Limb (tissue), 2 donors: ENCODE measurements around the gene F7.
"Not testable (repeated sequence)": the region's sequence is repeated elsewhere in the genome, so short reads cannot be mapped to it uniquely, and the experiment has no call there.

Experiments used
- DNase-seq, 2 donors: peaks; one replicate each; pipeline ENCODE4 v3.0.0-alpha.2; 2016; ENCODE audit errors: extremely low spot score in 2 of 2

Gene F7

DNA sequence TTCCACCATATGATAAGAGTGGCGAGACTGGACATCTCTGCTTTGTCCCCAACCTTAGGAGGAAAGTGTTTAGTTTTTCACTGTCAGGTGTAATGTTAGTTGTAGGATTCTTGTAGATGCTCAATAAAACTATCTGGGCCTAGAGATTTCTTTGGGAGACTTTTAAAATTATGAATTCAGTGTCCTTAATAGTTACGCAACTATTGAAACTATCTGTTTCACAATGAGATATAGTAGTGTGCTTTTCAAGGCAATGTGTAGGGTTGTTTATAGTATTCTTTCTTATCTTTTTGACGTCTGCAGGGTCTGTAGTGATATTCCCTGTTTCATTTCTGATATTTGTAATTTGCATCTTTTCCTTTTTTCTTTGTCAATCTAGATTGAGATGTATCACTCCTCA, 33.2 kb upstream of the F7 start:
- no peak for DNase-seq

- DNase-seq = no peak
These were observed 31.6 kb upstream of the F7 start for GRCh38 chr13:113073942-113074341.

- no peak for DNase-seq
These were observed 31.2 kb upstream of the F7 start for GRCh38 chr13:113074401-113074800.

DNA sequence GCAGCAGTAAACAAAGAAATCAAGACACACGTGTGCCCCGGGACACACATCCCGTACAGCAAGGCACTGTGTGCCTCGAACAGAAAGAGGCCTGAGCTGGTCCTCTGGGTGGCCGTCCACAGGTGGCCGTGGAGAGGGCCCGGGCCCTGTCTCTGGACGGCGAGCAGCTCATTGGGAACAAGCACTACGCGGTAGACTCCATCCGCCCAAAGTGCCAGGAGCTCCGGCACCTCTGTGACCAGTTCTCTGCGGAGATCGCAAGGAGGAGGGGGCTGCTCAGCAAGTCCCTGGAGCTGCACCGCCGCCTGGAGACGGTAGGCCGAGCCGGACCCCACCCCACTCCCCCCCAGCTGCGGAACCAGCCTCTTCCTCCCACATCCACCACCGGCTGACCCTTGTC, 30.7 kb upstream of the F7 start:
- no peak for DNase-seq

GRCh38 chr13:113075711-113076110, 29.9 kb upstream of the F7 start:
- DNase-seq = no peak

GRCh38 chr13:113076681-113077401, 28.8 kb upstream of the F7 start:
- no peak for DNase-seq

- no peak for DNase-seq
These were observed 28.0 kb upstream of the F7 start for GRCh38 chr13:113077566-113077952.

DNA sequence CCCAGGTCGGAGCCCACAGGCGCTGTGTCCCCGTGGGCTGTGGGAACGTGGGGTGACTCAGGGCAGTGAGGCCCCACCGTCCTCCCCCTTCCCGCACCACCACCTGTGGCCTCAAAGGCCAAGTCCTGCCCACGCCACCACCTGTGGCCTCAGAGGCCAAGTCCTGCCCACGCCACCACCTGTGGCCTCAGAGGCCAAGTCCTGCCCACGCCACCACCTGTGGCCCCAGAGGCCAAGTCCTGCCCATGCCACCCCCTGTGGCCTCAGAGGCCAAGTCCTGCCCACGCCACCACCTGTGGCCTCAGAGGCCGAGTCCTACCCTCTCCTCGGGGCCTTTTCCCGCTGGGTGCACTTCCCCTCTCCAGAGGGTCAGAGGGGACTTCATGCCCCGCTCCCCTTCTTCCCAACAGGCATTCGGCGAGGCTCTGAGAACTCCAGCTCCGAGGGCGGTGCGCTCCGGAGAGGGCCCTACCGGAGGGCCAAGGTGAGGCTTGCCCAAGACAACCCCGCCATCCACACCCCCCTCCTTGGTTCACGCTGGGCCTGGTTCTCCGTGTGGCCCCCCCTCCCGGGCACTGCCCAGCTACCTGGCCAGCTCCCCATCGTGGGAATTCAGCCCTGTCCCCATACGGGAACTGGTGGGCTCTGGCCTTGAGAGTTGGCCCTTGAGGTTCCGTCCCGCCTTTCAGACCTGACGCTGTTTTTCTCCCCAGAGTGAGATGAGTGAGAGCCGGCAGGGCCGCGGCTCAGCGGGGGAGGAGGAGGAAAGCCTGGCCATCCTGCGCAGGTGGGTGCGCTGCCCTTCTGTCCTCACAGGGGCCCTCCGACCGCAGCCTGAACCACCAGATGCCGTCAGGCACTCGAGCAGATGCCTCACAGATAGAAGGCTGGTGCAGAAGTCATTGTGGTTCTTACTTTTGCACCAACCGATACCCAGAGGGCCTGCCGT, 27.4 kb upstream of the F7 start:
- no peak for DNase-seq

DNA sequence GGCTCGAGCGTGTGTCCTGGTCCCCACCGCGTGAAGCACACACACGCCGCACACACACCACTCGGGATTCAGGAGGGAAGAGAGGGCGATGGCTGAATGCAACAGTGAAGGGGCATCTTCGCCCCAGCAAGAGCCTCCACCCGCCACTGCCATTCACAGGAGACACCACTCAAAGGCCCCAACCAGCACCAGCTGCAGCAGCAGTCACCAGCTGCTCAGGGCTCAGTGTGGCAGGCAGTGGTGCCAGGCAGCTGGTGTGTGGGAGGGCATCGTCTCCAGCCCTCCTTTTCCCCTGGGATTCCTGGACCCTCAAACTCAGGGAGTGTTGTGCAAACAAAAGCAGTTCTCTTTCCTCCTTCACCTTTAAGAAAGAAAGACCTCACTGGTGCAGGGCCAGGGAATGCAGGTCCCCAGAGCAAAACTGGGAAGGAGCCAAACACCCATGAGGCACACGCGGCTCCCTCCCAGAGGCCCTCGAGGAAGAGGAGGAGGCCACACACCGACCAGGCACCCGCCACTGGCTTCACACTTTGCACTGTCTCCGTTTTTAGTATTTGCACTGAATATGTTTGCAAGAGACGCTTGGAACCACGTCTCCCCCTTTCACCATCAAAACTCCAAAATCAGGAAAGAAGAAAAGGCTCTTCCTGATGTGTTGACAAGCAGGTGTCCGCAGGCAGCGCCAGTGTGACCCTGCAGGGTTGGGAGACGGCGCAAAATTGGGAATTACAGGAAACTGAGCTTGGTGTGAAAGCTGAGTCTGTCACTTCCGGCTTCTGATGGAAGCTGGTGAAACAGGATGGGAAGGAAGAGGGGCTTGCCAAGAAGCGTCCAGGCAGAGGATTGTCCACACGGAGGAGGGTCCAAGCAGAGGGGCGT, 26.4 kb upstream of the F7 start:
- no peak for DNase-seq

GRCh38 chr13:113079781-113080080, 25.9 kb upstream of the F7 start:
- not testable (repeated sequence) for DNase-seq

DNA sequence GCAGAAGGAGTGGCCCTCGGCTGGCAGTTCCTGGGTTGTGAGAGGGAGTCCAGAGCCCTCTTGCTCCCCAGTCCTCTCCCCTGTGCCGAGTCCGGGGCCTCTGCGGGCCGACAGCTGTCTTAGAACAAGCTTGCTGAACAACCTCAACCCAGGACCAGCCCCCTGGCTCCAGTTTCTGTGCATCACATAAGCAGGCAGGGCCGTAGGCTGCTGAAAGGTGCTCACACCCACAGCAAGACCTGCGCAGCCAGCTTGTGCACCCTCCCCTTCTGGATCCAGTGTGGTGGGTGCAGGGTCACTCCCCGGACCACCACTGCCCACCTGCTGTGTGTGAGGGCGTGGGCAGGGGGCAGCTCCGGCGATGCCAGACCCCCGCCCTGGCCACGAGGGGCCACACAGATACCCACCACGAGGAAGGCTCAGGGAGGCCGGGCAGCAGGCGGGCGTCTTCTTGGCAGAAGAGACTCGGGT, 25.2 kb upstream of the F7 start:
- no peak for DNase-seq

GRCh38 chr13:113080901-113081521, 24.6 kb upstream of the F7 start:
- DNase-seq = no peak

- no peak for DNase-seq
These were observed 23.2 kb upstream of the F7 start for GRCh38 chr13:113082198-113083021.

DNA sequence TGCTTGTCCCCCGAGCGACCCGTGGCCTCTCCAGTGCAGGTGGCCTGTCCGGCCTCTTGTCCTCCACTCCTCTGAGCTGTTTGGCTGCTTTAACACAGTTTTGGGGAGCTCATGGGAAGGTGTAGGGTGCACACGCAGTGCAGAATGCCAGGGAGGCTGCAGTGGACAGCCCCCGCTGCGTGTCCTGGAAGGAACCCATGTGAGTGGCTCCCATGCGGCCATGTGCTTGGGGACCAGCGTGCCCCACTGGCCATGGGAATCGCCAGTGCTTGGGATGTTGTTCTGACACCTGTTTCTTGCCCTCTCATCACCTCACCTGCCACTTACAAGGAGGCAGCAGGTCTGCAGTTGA, 22.6 kb upstream of the F7 start:
- no peak for DNase-seq

DNA sequence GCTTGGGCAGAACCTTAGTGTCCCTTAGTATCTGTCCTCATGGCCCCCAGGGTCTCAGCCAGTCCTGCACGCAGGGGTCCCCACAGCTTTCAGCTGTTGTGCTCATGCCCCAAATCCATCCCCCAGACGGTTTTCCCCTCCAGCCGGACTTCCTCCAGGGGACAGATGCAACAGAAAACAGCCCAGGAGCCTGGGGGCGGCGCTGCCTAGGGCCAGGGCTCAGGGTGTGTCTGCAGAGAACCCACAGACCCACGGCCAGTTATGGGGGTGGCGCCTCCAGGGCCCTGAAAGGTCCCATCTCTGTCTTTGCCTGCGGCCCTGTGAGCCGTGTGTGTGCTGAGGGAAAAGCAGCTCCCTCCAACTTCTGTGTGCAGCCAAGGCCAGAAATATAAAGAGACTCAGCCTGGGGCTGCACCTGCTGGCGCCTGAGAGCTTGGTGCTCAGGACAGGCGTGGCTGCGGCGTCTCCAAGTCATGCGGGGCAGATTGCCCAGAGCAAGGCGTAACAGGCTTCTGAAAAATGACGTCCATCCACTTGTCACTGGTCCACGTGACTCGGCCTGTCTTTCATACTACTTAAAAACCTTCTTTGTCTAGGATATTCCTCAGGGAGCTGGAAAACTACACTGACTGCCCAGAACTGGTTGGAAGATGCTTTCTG, 22.1 kb upstream of the F7 start:
- peak in 1 of 2 donors; percentile 46 for DNase-seq

DNA sequence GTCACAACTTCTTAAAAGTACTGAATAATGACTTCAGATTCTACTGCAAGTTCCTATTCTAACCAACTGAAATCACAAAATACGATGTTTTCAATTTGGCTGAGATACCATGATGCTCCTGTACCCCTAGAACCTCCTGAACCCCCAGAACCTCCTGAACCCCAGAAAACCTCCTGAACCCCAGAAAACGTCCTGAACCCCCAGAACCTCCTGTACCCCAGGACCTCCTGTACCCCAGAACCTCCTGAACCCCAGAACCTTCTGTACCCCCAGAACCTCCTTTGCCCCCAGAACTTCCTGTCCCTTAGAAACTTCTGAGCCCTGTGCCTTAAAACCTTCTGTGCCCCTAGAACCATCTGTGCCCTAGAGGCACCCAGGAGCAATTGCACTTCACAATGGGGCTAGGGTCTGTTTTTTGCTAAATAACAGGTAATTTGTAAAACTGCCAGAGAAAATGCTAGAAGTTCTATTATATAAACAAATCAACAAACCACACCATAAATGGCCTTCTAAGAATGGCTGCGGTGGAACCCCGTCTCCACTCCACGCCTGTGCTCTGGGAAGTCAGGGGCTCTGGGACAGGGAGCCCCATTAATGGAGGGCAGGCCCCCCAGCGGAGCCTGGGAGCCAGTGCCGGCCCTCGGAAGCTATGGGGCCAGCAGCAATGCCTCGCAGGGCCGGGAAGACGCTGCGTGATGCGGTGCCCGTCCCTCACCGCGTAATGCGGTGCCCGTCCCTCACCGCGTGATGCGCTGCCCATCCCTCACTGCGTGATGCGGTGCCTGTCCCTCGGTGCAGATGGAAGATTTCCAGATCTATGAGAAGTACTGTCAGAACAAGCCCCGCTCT, 21.3 kb upstream of the F7 start:
- no peak for DNase-seq

- DNase-seq = no peak
These were observed 20.5 kb upstream of the F7 start for GRCh38 chr13:113084943-113085540.

DNA sequence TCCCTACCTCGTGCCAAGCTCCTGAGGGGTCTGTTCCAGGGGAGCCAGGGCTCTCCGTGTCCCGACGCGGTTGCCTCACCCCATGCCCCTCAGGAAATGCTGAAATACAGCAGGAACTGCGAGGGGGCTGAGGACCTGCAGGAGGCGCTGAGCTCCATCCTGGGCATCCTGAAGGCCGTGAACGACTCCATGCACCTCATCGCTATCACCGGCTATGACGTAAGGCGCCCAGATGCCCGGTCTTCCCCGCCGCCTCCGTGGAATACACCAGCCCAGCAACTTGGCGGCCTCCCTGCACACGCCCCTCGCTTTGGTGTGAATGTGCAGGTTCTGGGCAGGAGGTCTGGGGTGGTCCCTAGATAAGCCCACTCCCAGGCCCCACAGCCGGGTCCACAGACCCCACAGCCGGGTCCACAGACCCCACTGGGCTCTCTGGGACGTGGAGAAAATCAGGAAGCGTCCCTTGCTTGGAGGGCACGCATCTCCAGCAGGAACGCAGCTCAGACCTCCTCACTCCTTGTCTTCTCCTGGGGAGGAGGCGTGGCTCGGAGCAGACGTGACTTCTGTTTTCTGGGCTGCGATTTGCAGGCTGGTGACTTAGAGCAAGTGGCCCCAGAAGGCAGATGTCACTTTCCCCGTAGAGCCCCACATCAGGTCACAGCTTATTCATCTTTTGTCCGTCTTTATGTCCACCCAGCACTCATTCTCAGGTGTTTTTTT, 19.4 kb upstream of the F7 start:
- DNase-seq = no peak
